Measurements from ENCODE around the gene NHS. TPM values are rescaled to one million over a fixed set of nuclear protein-coding genes. Genes with fewer than 3 reads are reported as not detected.
A peak's percentile ranks its signal among the peaks of the same experiment; 100 is the strongest.

Gene NHS
- total and polyA plus RNA-seq, 9 donors, result 1.2 to 3.0 (median 1.8) TPM

- Histone ChIP-seq H3K27me3 (ENCODE audit: control insufficient read depth, insufficient read depth, low read length) (peaks cover 31% of the 10 kb centered on the region), H3K4me3 (ENCODE audit: low read length) (no peak overlapping the region), H3K4me1 (ENCODE audit: control insufficient read depth, insufficient read depth, low read length) (no peaks in the 10 kb centered on the region), H3K36me3 (ENCODE audit: control insufficient read depth, insufficient read depth, low read length) (no peaks in the 10 kb centered on the region), H3K9me3 (replicated peaks; ENCODE audit: control insufficient read depth, low read depth, low read length) (no peaks in the 10 kb centered on the region), H3K27ac (ENCODE audit: low read length) (no peak overlapping the region)
- no peak for DNase-seq
- WGBS (ENCODE audit: insufficient coverage), result no CpG with 5 or more reads among the region's 4 CpGs
Observed at GRCh38 chrX:17668929-17669328, 293.9 kb downstream of the NHS start.

- 11% methylated on average over 1 of the region's 2 CpGs for WGBS (ENCODE audit: insufficient coverage)
- Histone ChIP-seq H3K27ac (ENCODE audit: low read length) (no peak overlapping the region), H3K36me3 (ENCODE audit: control insufficient read depth, insufficient read depth, low read length) (no peaks in the 10 kb centered on the region), H3K4me3 (ENCODE audit: low read length) (no peak overlapping the region), H3K27me3 (ENCODE audit: control insufficient read depth, insufficient read depth, low read length) (peaks cover 34% of the 10 kb centered on the region), H3K4me1 (ENCODE audit: control insufficient read depth, insufficient read depth, low read length) (no peaks in the 10 kb centered on the region), H3K9me3 (replicated peaks; ENCODE audit: control insufficient read depth, low read depth, low read length) (no peaks in the 10 kb centered on the region)
- DNase-seq, result no peak
Observed at GRCh38 chrX:17669458-17669857, 294.5 kb downstream of the NHS start.

- H3K9me3 ChIP-seq (replicated peaks; ENCODE audit: control insufficient read depth, low read depth, low read length), result no peaks in the 10 kb centered on the region
- DNase-seq, result no peak
- H3K4me3 ChIP-seq (ENCODE audit: low read length), result no peak overlapping the region
- H3K36me3 ChIP-seq (ENCODE audit: control insufficient read depth, insufficient read depth, low read length), result no peaks in the 10 kb centered on the region
- H3K27me3 ChIP-seq (ENCODE audit: control insufficient read depth, insufficient read depth, low read length), result peaks cover 37% of the 10 kb centered on the region
- H3K27ac ChIP-seq (ENCODE audit: low read length), result no peak overlapping the region
- no peaks in the 10 kb centered on the region for H3K4me1 ChIP-seq (ENCODE audit: control insufficient read depth, insufficient read depth, low read length)
- WGBS (ENCODE audit: insufficient coverage), result no CpG with 5 or more reads among the region's 1 CpG
Observed at GRCh38 chrX:17669891-17670290, 294.9 kb downstream of the NHS start.

DNA sequence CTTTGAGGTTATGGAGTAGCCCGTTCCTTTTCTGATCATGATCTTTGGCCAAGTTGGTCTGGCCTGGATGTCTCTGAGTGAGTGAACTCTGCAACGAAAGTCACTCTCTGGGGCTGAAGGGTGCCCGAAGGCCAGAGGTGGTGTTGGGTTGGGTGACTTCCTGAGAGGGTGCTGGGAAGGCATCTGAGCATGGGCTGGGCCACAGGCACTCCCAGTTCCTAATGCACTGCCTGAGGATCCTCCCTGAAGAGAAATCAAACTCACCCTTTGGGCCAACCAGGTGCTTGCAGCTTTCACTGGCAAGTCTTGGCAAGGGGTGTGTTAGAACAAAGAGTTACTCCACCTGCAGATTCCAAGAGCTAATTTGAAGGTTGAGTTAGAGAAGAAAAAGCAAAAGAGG, 295.9 kb downstream of the NHS start:
- H3K27me3 ChIP-seq (ENCODE audit: control insufficient read depth, insufficient read depth, low read length), result peaks cover 37% of the 10 kb centered on the region
- H3K36me3 ChIP-seq (ENCODE audit: control insufficient read depth, insufficient read depth, low read length), result no peaks in the 10 kb centered on the region
- no peaks in the 10 kb centered on the region for H3K4me1 ChIP-seq (ENCODE audit: control insufficient read depth, insufficient read depth, low read length)
- DNase-seq, result no peak
- H3K9me3 ChIP-seq (replicated peaks; ENCODE audit: control insufficient read depth, low read depth, low read length), result no peaks in the 10 kb centered on the region
- H3K4me3 ChIP-seq (ENCODE audit: low read length), result no peak overlapping the region
- no CpG with 5 or more reads among the region's 3 CpGs for whole genome bisulfite sequencing (ENCODE audit: insufficient coverage)
- H3K27ac ChIP-seq (ENCODE audit: low read length), result no peak overlapping the region

GRCh38 chrX:17674601-17675000, 299.6 kb downstream of the NHS start:
- Histone ChIP-seq H3K36me3 (ENCODE audit: control insufficient read depth, insufficient read depth, low read length) (no peaks in the 10 kb centered on the region), H3K27me3 (ENCODE audit: control insufficient read depth, insufficient read depth, low read length) (peaks cover 31% of the 10 kb centered on the region), H3K4me3 (ENCODE audit: low read length) (no peak overlapping the region), H3K27ac (ENCODE audit: low read length) (no peak overlapping the region), H3K9me3 (replicated peaks; ENCODE audit: control insufficient read depth, low read depth, low read length) (no peaks in the 10 kb centered on the region), H3K4me1 (ENCODE audit: control insufficient read depth, insufficient read depth, low read length) (no peaks in the 10 kb centered on the region)
- DNase-seq, result peak; percentile 24
- WGBS (ENCODE audit: insufficient coverage), result no CpG with 5 or more reads among the region's 2 CpGs

- Histone ChIP-seq H3K36me3 (ENCODE audit: control insufficient read depth, insufficient read depth, low read length) (no peaks in the 10 kb centered on the region), H3K4me3 (ENCODE audit: low read length) (no peak overlapping the region), H3K27ac (ENCODE audit: low read length) (no peak overlapping the region), H3K9me3 (replicated peaks; ENCODE audit: control insufficient read depth, low read depth, low read length) (no peaks in the 10 kb centered on the region), H3K4me1 (ENCODE audit: control insufficient read depth, insufficient read depth, low read length) (no peaks in the 10 kb centered on the region), H3K27me3 (ENCODE audit: control insufficient read depth, insufficient read depth, low read length) (peaks cover 31% of the 10 kb centered on the region)
- DNase-seq, result no peak
Observed at GRCh38 chrX:17679261-17679660, 304.3 kb downstream of the NHS start.

DNA sequence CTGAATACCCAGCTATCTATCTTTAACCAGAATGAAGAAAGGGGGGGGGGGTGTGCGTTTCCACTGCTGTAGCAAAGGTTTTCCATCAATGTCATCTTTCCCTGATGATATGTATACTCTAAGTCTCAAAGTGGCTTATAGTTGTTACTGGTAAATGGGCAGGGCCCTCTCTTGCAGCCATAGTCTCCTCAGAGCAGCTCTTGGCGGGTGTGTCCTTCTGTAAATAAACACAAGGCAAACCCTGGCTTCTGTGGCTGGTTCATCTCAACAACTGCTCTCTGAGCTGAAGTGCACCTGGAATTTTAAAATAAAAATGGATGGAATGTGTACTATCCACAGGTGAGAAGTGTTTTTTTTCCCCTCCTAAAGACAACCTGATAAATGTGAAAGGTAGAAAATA, 304.8 kb downstream of the NHS start:
- no peaks in the 10 kb centered on the region for H3K9me3 ChIP-seq (replicated peaks; ENCODE audit: control insufficient read depth, low read depth, low read length)

GRCh38 chrX:17680732-17681413, 305.9 kb downstream of the NHS start:
- no peaks in the 10 kb centered on the region for H3K9me3 ChIP-seq (replicated peaks; ENCODE audit: control insufficient read depth, low read depth, low read length)
- H3K27me3 ChIP-seq (ENCODE audit: control insufficient read depth, insufficient read depth, low read length), result peaks cover 30% of the 10 kb centered on the region
- WGBS (ENCODE audit: insufficient coverage), result 88% methylated on average over 1 of the region's 1 CpG
- no peak for DNase-seq
- H3K36me3 ChIP-seq (ENCODE audit: control insufficient read depth, insufficient read depth, low read length), result no peaks in the 10 kb centered on the region
- no peak overlapping the region for H3K27ac ChIP-seq (ENCODE audit: low read length)
- H3K4me3 ChIP-seq (ENCODE audit: low read length), result no peak overlapping the region
- H3K4me1 ChIP-seq (ENCODE audit: control insufficient read depth, insufficient read depth, low read length), result no peaks in the 10 kb centered on the region

More for the DNA sequence above, 304.8 kb downstream of the NHS start:
- 83% methylated on average over 1 of the region's 2 CpGs for WGBS (ENCODE audit: insufficient coverage)
- no peak for DNase-seq
- Histone ChIP-seq H3K4me1 (ENCODE audit: control insufficient read depth, insufficient read depth, low read length) (no peaks in the 10 kb centered on the region), H3K27ac (ENCODE audit: low read length) (no peak overlapping the region), H3K36me3 (ENCODE audit: control insufficient read depth, insufficient read depth, low read length) (no peaks in the 10 kb centered on the region), H3K27me3 (ENCODE audit: control insufficient read depth, insufficient read depth, low read length) (peaks cover 28% of the 10 kb centered on the region), H3K4me3 (ENCODE audit: low read length) (no peak overlapping the region)

DNA sequence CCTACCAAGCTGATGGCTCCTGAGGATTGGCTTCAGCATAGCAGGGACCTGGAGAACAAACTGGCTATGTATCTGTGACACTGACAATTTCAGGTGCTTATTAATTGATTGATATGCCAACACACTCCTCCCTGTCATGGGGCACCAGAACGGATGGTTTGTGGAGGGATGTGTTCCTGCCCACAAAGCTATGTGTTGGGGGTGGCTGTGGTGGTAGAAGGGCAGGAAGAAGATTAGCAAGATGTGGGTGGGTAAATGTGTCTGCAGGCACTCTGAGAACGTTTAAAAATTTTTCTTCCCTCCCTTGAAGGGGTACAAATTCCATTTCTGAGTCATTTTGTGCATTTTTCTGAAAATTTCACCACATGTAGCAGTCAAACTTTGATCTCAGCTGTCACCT, 307.3 kb downstream of the NHS start:
- Histone ChIP-seq H3K4me3 (ENCODE audit: low read length) (no peak overlapping the region), H3K27me3 (ENCODE audit: control insufficient read depth, insufficient read depth, low read length) (peaks cover 36% of the 10 kb centered on the region), H3K4me1 (ENCODE audit: control insufficient read depth, insufficient read depth, low read length) (no peaks in the 10 kb centered on the region), H3K9me3 (replicated peaks; ENCODE audit: control insufficient read depth, low read depth, low read length) (no peaks in the 10 kb centered on the region), H3K27ac (ENCODE audit: low read length) (no peak overlapping the region), H3K36me3 (ENCODE audit: control insufficient read depth, insufficient read depth, low read length) (no peaks in the 10 kb centered on the region)
- DNase-seq, result no peak
- no CpG with 5 or more reads among the region's 2 CpGs for WGBS (ENCODE audit: insufficient coverage)

GRCh38 chrX:17685026-17685425, 310.0 kb downstream of the NHS start:
- WGBS (ENCODE audit: insufficient coverage), result 55% methylated on average over 4 of the region's 4 CpGs
- Histone ChIP-seq H3K4me3 (ENCODE audit: low read length) (no peak overlapping the region), H3K4me1 (ENCODE audit: control insufficient read depth, insufficient read depth, low read length) (no peaks in the 10 kb centered on the region), H3K27me3 (ENCODE audit: control insufficient read depth, insufficient read depth, low read length) (peaks cover 33% of the 10 kb centered on the region), H3K36me3 (ENCODE audit: control insufficient read depth, insufficient read depth, low read length) (no peaks in the 10 kb centered on the region), H3K27ac (ENCODE audit: low read length) (no peak overlapping the region), H3K9me3 (replicated peaks; ENCODE audit: control insufficient read depth, low read depth, low read length) (no peaks in the 10 kb centered on the region)
- DNase-seq, result no peak

DNA sequence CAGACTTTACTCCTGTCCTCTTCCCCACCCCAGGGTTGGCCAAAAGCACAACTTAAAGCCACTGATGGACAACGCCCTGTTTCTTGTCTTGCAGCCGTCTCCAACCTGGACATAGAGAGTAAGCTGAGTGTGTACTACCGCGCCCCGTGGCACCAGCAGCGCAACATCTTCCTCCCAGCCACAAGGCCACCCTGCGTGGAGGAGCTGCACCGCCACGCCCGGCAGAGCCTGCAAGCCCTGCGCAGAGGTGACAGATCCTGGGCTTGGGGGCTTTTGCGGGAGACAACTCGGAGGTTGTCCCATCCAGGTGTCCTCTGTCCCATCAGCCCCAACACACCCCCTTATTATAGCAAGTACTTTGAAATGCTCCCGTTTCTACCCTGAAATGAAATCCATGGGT, 312.6 kb downstream of the NHS start:
- Histone ChIP-seq H3K4me3 (ENCODE audit: low read length) (no peak overlapping the region), H3K9me3 (replicated peaks; ENCODE audit: control insufficient read depth, low read depth, low read length) (no peaks in the 10 kb centered on the region), H3K27me3 (ENCODE audit: control insufficient read depth, insufficient read depth, low read length) (peaks cover 30% of the 10 kb centered on the region), H3K27ac (ENCODE audit: low read length) (no peak overlapping the region), H3K36me3 (ENCODE audit: control insufficient read depth, insufficient read depth, low read length) (no peaks in the 10 kb centered on the region), H3K4me1 (ENCODE audit: control insufficient read depth, insufficient read depth, low read length) (no peaks in the 10 kb centered on the region)
- 97% methylated on average over 11 of the region's 14 CpGs for WGBS (ENCODE audit: insufficient coverage)
- no peak for DNase-seq

Measured in muscle of leg (tissue), 11 donors.